ENCODE data around the gene CDAN1.

The CDAN1 gene

GRCh38 chr15:42728560-42728959, 8.4 kb downstream of the CDAN1 start:
- TF ChIP-seq, protein P1, sequence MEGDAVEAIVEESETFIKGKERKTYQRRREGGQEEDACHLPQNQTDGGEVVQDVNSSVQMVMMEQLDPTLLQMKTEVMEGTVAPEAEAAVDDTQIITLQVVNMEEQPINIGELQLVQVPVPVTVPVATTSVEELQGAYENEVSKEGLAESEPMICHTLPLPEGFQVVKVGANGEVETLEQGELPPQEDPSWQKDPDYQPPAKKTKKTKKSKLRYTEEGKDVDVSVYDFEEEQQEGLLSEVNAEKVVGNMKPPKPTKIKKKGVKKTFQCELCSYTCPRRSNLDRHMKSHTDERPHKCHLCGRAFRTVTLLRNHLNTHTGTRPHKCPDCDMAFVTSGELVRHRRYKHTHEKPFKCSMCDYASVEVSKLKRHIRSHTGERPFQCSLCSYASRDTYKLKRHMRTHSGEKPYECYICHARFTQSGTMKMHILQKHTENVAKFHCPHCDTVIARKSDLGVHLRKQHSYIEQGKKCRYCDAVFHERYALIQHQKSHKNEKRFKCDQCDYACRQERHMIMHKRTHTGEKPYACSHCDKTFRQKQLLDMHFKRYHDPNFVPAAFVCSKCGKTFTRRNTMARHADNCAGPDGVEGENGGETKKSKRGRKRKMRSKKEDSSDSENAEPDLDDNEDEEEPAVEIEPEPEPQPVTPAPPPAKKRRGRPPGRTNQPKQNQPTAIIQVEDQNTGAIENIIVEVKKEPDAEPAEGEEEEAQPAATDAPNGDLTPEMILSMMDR (IDR thresholded peaks at IDR 0.05; ENCODE audit: borderline replicate concordance, insufficient read depth, low read depth, low read length), result no peak

GRCh38 chr15:42727750-42728381, 9.1 kb downstream of the CDAN1 start:
- TF ChIP-seq, protein P1 (IDR thresholded peaks at IDR 0.05; ENCODE audit: borderline replicate concordance, insufficient read depth, low read depth, low read length), result no peak
- H3K4me3 ChIP-seq (ENCODE audit: low read depth, low read length), result no peak overlapping the region

More at GRCh38 chr15:42728560-42728959, 8.4 kb downstream of the CDAN1 start:
- no peak overlapping the region for H3K4me3 ChIP-seq (ENCODE audit: low read depth, low read length)

GRCh38 chr15:42726114-42726513, 10.8 kb downstream of the CDAN1 start:
- TF ChIP-seq, protein P1 (IDR thresholded peaks at IDR 0.05; ENCODE audit: borderline replicate concordance, insufficient read depth, low read depth, low read length), result no peak
- no peak overlapping the region for H3K4me3 ChIP-seq (ENCODE audit: low read depth, low read length)

GRCh38 chr15:42725331-42725903, 11.5 kb downstream of the CDAN1 start:
- H3K4me3 ChIP-seq (ENCODE audit: low read depth, low read length), result no peak overlapping the region
- TF ChIP-seq, protein P1 (IDR thresholded peaks at IDR 0.05; ENCODE audit: borderline replicate concordance, insufficient read depth, low read depth, low read length), result no peak

GRCh38 chr15:42724276-42724675, 12.7 kb downstream of the CDAN1 start:
- no peak overlapping the region for H3K4me3 ChIP-seq (ENCODE audit: low read depth, low read length)
- TF ChIP-seq, protein P1 (IDR thresholded peaks at IDR 0.05; ENCODE audit: borderline replicate concordance, insufficient read depth, low read depth, low read length), result no peak

DNA sequence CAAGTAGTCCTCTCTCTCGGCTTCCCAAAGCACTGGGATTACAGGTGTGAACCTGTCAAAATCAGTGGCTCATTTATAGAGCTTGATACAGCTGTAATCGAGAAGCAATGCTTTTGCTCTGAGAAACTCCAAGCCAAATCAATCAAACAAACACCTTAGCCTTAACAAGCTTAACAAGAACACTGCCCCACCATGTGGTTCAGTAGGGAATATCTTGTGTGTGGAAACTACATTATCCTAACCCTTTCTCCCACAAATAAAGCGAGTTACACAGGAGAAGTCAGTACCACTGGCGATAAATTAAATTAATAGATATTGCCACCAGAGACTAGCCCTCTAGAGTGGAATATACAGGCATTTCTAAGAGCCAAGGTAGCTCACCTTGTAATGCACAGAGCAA, 13.9 kb downstream of the CDAN1 start:
- TF ChIP-seq, protein P1 (IDR thresholded peaks at IDR 0.05; ENCODE audit: borderline replicate concordance, insufficient read depth, low read depth, low read length), result no peak
- H3K4me3 ChIP-seq (ENCODE audit: low read depth, low read length), result no peak overlapping the region

DNA sequence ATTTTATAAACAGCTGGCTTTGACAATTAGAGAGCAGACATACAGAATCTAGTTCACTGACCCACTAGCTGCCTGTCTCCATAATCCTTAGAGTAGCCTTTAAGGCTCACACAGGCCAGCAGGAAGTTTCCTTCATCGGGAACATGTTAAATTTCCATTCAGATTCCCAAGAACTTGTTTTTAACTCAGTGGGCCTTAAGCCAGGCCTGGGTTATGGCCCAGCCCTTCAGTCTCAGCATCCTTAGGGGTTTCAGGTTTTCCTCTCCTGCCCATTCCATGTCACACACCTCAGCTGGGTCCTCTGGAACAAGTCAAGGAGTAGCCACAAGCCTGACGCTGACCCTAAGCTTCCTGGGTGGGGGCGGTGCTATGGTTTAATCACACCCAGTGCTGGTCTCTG, 15.0 kb downstream of the CDAN1 start:
- TF ChIP-seq, protein P1 (IDR thresholded peaks at IDR 0.05; ENCODE audit: borderline replicate concordance, insufficient read depth, low read depth, low read length), result no peak

More for the DNA sequence above, 15.0 kb downstream of the CDAN1 start:
- no peak overlapping the region for H3K4me3 ChIP-seq (ENCODE audit: low read depth, low read length)

Data from GM12875 (cell line).